Spinal cord (tissue), 10 donors: ENCODE data around the gene AQP2. TPM values are rescaled to one million over a fixed set of nuclear protein-coding genes. Genes with fewer than 3 reads are reported as not detected.
A peak's percentile ranks its signal among the peaks of the same experiment; 100 is the strongest.
"Not testable (repeated sequence)": the region's sequence is repeated elsewhere in the genome, so short reads cannot be mapped to it uniquely, and the experiment has no call there.

Experiments
- DNase-seq, 6 donors: peaks; one replicate each; pipeline versions ENCODE4 v3.0.0 to v3.0.0-alpha.2; 2013 to 2015; ENCODE audit warnings: low spot score in 6 of 6, low read depth in 4 of 6
- H3K27ac ChIP-seq: one replicate; pipeline ENCODE4 v1.5.1; 2013; ENCODE audit warnings: low read depth, low read length, control low read depth
- H3K27me3 ChIP-seq: one replicate; pipeline ENCODE4 v1.6.1; 2013; ENCODE audit warnings: low read length; ENCODE audit not compliant: control insufficient read depth, insufficient read depth
- H3K36me3 ChIP-seq: one replicate; pipeline ENCODE4 v1.6.1; 2013; ENCODE audit warnings: low read length; ENCODE audit not compliant: control insufficient read depth, insufficient read depth
- H3K4me1 ChIP-seq: one replicate; pipeline ENCODE4 v1.6.1; 2013; ENCODE audit warnings: low read length; ENCODE audit not compliant: control insufficient read depth, insufficient read depth
- H3K4me3 ChIP-seq: one replicate; pipeline ENCODE4 v1.5.1; 2013; ENCODE audit warnings: low read depth, low read length, control low read depth
- H3K9me3 ChIP-seq: one replicate; pipeline ENCODE4 v1.6.1; 2013; ENCODE audit warnings: low read length; ENCODE audit not compliant: control insufficient read depth, insufficient read depth
- WGBS: methylation state at CpG from one replicate; pipeline ENCODE4 v1.1.5; 2013; ENCODE audit warnings: missing lambda C conversion rate; ENCODE audit not compliant: insufficient coverage; 5-methylcytosine and 5-hydroxymethylcytosine counted together
- polyA plus RNA-seq, 2 donors: library from polyadenylated mRNA; unstranded; fragments of 120-200 nt; gene quantifications; one replicate each; pipeline ENCODE4 v1.2.1, GENCODE V29; 2013; ENCODE audit not compliant: insufficient read length in 2 of 2
- total RNA-seq, 2 donors: library from RNA; depleted of rRNA in 1 of 2; stranded (reverse); fragments of 120-200 nt in 1 of 2; fragments of >200 nt in 1 of 2; gene quantifications; one replicate each; pipeline versions ENCODE4 v1.2.3 to v1.2.4, GENCODE V29; 2013 to 2014
- donor health status: healthy.

The AQP2 gene
- total and polyA plus RNA-seq, 4 donors, result 0.44 to 0.47 TPM; not detected in 2

DNA sequence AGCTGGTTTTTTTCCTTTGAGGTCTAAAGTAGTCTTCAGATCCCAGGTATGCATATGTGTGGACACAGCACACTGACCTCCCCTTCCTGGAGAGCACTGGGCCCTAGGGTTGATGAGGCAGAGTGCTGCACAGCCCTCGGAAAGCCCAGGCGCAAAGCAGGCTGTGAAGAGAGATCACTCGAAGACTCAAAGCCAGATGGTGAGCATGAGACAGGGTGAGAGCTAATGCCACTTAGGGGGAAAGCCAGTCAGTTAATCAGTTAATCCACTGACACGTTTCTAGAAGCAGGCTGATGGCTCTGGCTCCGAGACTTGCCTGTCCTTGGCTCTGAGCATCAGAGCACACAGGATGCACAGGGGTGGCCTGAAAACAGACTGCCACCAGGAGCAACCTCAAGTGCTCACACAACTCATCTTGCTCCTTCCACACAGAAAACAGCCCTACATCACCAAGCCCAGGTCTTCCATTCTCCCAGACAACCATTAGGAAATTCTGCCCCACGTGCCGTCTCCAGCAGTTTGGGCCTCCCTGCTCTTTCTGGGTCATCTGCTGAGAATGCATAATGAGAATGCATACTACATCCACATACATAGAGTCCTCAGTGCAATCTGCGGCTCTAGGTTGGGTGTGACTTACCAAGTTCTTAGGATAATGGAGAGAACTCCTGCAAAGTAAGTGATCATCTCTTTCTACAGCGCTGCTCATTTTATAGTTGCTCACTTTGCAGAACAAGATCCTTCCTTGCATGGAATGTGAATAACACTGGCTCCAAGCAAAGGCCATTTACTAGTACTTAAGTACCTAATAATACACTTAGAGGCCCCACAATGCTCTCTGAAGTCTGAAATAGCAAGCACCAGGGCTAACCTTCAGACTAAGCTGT lies 34.2 kb downstream of the AQP2 start:
- peaks cover 32% of the 10 kb centered on the region for H3K4me1 ChIP-seq
- H3K4me3 ChIP-seq, result no peak overlapping the region
- H3K36me3 ChIP-seq, result no peaks in the 10 kb centered on the region
- peak in 1 of 6 donors; percentile 75 for DNase-seq
- H3K9me3 ChIP-seq, result no peaks in the 10 kb centered on the region
- WGBS, result 50% methylated on average over 8 of the region's 9 CpGs
- peak overlapping the region; percentile 50 for H3K27ac ChIP-seq
- H3K27me3 ChIP-seq, result no peaks in the 10 kb centered on the region

DNA sequence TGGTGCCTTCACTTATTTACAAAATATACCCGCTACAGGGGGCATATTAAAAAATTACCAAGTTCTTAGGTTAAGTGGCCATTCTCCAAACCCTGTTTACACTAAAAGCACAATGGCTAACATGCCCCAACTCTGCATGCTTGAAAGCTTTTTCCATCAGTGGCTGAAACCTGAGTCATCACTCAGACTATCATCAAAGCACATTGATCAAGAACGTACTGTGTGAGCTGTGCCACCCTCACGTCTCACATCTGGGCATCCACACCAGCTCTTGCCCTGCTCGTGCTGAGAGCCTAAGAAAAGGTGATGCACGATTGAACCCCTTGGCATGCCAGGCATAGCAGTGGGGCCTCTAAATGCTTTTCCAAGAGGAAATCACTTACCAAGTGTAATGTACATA lies 35.4 kb downstream of the AQP2 start:
- Histone ChIP-seq H3K4me1 (peaks cover 28% of the 10 kb centered on the region), H3K27ac (no peak overlapping the region), H3K9me3 (no peaks in the 10 kb centered on the region), H3K36me3 (no peaks in the 10 kb centered on the region), H3K4me3 (no peak overlapping the region), H3K27me3 (no peaks in the 10 kb centered on the region)
- DNase-seq, result no peak
- 79% methylated on average over 5 of the region's 5 CpGs for WGBS

DNA sequence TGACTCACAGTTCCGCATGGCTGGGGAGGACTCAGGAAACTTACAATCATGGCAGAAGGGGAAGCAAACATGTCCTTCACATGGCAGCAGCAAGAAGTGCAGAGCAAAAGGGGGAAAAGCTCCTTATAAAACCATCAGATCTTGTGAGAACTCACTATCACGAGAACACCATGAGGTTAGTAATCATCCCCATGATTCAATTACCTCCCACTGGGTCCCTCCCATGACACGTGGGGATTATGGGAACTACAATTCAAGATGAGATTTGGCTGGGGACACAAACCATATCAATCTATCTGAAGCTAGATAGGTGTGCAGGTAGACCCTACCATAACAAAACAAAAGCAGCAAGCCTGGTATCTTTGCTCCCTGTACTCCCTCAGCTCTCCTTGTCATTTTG lies 35.9 kb downstream of the AQP2 start:
- peaks cover 24% of the 10 kb centered on the region for H3K4me1 ChIP-seq
- H3K36me3 ChIP-seq, result not testable (repeated sequence)
- WGBS, result 100% methylated on average over 1 of the region's 3 CpGs

DNA sequence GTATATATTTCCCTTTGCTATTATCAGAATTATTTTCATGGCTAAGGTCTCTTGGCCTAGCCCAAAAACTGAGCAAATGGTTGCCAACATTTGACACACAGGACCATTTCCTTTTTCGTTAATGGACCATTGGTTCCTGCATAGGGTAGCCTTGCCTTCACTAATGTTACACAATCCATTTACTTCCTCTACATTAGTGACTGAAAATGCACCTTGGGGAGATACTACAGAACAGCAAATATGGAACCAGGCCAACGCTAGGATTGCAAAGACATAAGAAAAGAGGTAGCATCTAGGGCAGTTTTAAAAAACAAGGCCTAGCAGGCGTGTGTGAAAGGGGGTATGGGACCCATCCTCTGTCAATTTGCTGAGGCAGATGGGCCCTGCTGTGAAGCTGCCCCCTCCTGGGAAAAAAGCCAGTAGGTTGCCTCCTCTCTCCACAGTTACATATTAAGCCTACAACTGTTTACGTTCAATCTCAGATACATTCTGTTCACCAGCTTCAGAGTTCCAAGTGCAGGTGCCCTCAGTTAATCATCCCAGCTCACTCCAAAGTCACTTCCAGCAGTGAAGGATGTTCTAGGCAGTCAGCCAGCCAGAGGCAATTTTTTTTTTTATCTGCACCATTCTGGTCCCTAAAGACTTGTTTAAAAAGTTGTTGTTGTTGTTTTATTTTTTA lies 37.2 kb downstream of the AQP2 start:
- Histone ChIP-seq H3K36me3 (no peaks in the 10 kb centered on the region), H3K27ac (no peak overlapping the region), H3K27me3 (no peaks in the 10 kb centered on the region), H3K9me3 (no peaks in the 10 kb centered on the region), H3K4me3 (no peak overlapping the region), H3K4me1 (peaks cover 21% of the 10 kb centered on the region)
- 64% methylated on average over 3 of the region's 4 CpGs for WGBS
- DNase-seq, result peak in 1 of 6 donors; percentile 95

More for the DNA sequence above, 35.9 kb downstream of the AQP2 start:
- not testable (repeated sequence) for H3K9me3 ChIP-seq, H3K27me3 ChIP-seq, DNase-seq, H3K27ac ChIP-seq, H3K4me3 ChIP-seq

DNA sequence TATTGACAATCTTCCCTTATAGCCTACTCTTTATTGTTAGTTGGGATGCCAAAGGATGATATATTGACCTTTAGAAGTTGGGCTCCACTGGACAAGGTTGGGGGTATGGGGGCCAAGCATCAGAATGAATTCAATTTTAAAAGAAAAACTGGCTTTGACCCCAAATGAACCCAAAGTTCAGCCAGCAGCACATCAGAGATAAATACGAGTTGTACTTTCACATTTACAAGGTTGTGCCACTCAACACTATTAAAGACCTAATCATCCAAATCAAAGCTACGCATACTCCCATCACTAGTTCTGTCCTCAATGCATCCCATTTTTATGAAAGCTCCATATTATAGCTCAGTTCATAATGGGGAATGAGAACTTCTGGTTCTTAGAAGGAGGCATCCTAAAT lies 38.9 kb downstream of the AQP2 start:
- not testable (repeated sequence) for H3K4me1 ChIP-seq, H3K9me3 ChIP-seq, DNase-seq, H3K36me3 ChIP-seq, H3K27me3 ChIP-seq, H3K27ac ChIP-seq, H3K4me3 ChIP-seq
- WGBS, result no CpG with 5 or more reads among the region's 2 CpGs

DNA sequence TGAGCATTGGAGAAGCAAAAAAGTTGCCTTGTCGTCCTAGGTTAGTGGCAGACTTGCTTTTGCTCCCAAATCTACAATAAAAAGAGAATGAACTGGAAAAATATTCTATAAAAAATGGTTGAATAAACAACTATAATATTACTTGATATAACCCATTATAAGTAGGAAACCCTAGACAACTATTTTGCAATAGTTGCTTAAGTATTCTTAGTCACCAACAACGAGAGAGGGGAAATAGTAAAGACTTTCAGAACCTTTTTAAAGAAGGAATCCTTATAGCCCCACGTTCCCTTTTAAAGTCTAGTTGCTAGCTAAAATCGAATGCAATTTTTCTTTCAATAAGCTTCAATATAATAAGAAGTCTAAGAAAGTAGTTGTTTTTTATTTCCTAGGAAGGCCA lies 39.7 kb downstream of the AQP2 start:
- Histone ChIP-seq H3K4me3 (no peak overlapping the region), H3K27ac (no peak overlapping the region), H3K36me3 (peaks cover 10% of the 10 kb centered on the region), H3K9me3 (no peaks in the 10 kb centered on the region), H3K27me3 (no peaks in the 10 kb centered on the region), H3K4me1 (peaks cover 3% of the 10 kb centered on the region)
- no peak for DNase-seq
- WGBS, result no CpG with 5 or more reads among the region's 4 CpGs

DNA sequence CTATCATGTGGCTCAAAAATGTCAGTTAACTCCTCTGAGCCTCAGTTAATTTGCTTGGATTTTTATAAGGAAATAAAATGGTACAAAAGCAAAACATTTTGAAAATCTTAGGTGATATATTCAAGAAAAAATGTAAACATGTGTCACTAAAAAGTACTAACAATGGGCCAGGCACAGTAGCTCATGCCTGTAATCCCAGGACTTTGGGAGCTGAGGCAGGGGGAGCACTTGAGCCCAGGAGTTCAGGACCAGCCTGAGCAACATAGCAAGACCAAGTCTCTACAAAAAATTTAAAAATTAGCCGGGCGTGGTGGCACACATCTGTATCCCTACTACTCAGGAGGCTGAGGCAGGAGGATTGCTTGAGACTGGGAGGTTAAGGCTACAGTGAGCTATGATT lies 47.9 kb downstream of the AQP2 start:
- Histone ChIP-seq H3K4me1 (no peaks in the 10 kb centered on the region), H3K4me3 (no peak overlapping the region), H3K9me3 (no peaks in the 10 kb centered on the region), H3K27ac (no peak overlapping the region), H3K27me3 (no peaks in the 10 kb centered on the region), H3K36me3 (peaks cover 43% of the 10 kb centered on the region)
- no CpG with 5 or more reads among the region's 2 CpGs for WGBS
- DNase-seq, result no peak

DNA sequence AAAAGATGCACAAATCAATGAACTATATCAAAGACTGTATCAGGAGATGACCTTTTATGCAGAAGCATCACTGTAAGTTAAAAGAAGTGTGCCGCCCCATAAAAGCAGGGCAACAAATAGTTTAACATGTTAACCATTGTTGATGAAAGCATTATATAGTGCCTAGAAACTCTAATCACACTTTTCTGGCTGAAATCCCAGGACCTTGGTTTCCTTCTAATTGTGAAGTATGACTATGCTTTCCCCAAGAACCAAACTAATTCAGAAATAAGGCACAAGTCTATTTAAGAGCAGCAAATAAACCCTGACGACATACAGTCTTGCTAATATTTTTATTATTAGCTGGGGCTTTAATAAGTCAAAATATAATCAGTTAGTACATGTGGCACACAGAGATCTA lies 53.1 kb downstream of the AQP2 start:
- Histone ChIP-seq H3K4me1 (no peaks in the 10 kb centered on the region), H3K36me3 (peaks cover 15% of the 10 kb centered on the region), H3K27me3 (no peaks in the 10 kb centered on the region), H3K9me3 (no peaks in the 10 kb centered on the region), H3K4me3 (no peak overlapping the region), H3K27ac (no peak overlapping the region)
- DNase-seq, result no peak
- WGBS, result no CpG with 5 or more reads among the region's 2 CpGs

DNA sequence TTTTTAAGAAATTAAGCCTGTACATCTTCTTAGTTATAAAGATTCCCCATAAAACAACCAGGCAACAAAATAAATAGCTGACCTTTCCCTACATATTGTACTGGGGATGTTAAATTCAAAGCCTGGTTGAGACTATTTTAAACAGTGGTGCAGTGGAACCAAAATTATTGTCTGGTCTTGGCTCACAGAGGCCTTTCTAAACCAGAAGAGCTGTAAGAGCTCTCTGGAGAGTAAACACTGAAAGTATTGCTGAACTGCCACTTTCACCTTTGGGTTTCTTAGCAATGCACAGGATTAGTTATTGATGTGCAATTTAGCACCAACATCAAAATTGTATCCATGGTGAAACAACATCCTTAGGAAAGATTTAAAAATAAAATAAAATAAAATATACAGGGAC lies 54.2 kb downstream of the AQP2 start:
- H3K27me3 ChIP-seq, result no peaks in the 10 kb centered on the region
- H3K36me3 ChIP-seq, result peaks cover 11% of the 10 kb centered on the region
- peak overlapping the region; percentile 26 for H3K27ac ChIP-seq
- DNase-seq, result peak in 1 of 6 donors; percentile 48
- no peaks in the 10 kb centered on the region for H3K4me1 ChIP-seq
- no peak overlapping the region for H3K4me3 ChIP-seq
- no peaks in the 10 kb centered on the region for H3K9me3 ChIP-seq

DNA sequence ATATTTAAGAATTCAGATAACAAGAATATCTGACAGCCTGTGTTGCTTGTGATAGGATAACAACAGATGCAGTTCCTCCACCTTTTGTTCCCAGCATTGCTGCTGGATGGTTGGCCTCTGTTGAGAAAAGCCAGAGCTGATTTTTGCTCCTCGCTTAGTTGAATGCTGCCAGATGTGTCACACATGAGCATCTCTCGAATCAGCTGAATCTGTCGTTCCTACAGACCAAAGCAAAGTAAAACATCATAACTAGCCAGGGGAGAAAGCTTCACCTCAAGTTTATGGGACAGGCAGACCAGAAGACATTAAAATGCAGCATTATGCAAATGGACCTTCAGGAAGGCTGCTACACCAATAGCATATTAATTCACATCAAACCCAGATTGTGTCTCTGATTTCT lies 54.6 kb downstream of the AQP2 start:
- peak in 1 of 6 donors; percentile 73 for DNase-seq
- peaks cover 11% of the 10 kb centered on the region for H3K36me3 ChIP-seq
- H3K4me3 ChIP-seq, result no peak overlapping the region
- H3K27ac ChIP-seq, result peak overlapping the region; percentile 26
- no peaks in the 10 kb centered on the region for H3K9me3 ChIP-seq
- H3K4me1 ChIP-seq, result no peaks in the 10 kb centered on the region
- 22% methylated on average over 3 of the region's 3 CpGs for WGBS
- H3K27me3 ChIP-seq, result no peaks in the 10 kb centered on the region
